Activated CD4-positive, alpha-beta T cell treated with anti-CD3 and anti-CD28 coated beads, Interleukin-2, amount 50 U/mL, for 1 hour (primary cell): Measurements from ENCODE around the gene NCAM2.

Experiments
- DNase-seq: peaks from one replicate; pipeline ENCODE4 v3.0.0-alpha.2; 2020

NCAM2 gene

GRCh38 chr21:21029164-21029563 lies 31.0 kb downstream of the NCAM2 start:
- no peak for DNase-seq

- no peak for DNase-seq
Observed at GRCh38 chr21:21030311-21030710, 32.1 kb downstream of the NCAM2 start.

GRCh38 chr21:21034036-21034435 lies 35.8 kb downstream of the NCAM2 start:
- DNase-seq: no peak

- no peak for DNase-seq
Observed at GRCh38 chr21:21039624-21040170, 41.5 kb downstream of the NCAM2 start.

- DNase-seq: no peak
Observed at GRCh38 chr21:21045518-21045917, 47.3 kb downstream of the NCAM2 start.

- no peak for DNase-seq
Observed at GRCh38 chr21:21046063-21046462, 47.9 kb downstream of the NCAM2 start.

- no peak for DNase-seq
Observed at GRCh38 chr21:21051109-21052055, 53.2 kb downstream of the NCAM2 start.

- DNase-seq: no peak
Observed at GRCh38 chr21:21052672-21053071, 54.5 kb downstream of the NCAM2 start.

- DNase-seq: no peak
Observed at GRCh38 chr21:21057349-21058062, 59.3 kb downstream of the NCAM2 start.

- DNase-seq: no peak
Observed at GRCh38 chr21:21063828-21064227, 65.6 kb downstream of the NCAM2 start.

GRCh38 chr21:21064353-21064752 lies 66.1 kb downstream of the NCAM2 start:
- DNase-seq: no peak

GRCh38 chr21:21067375-21067774 lies 69.2 kb downstream of the NCAM2 start:
- no peak for DNase-seq

GRCh38 chr21:21074305-21074704 lies 76.1 kb downstream of the NCAM2 start:
- no peak for DNase-seq

- no peak for DNase-seq
Observed at GRCh38 chr21:21076051-21076450, 77.8 kb downstream of the NCAM2 start.

- no peak for DNase-seq
Observed at GRCh38 chr21:21076491-21076890, 78.3 kb downstream of the NCAM2 start.

GRCh38 chr21:21079646-21080045 lies 81.4 kb downstream of the NCAM2 start:
- DNase-seq: no peak

- DNase-seq: no peak
Observed at GRCh38 chr21:21084179-21084578, 86.0 kb downstream of the NCAM2 start.

- no peak for DNase-seq
Observed at GRCh38 chr21:21085206-21085605, 87.0 kb downstream of the NCAM2 start.

- no peak for DNase-seq
Observed at GRCh38 chr21:21096956-21097355, 98.7 kb downstream of the NCAM2 start.

- DNase-seq: no peak
Observed at GRCh38 chr21:21097466-21097865, 99.3 kb downstream of the NCAM2 start.

GRCh38 chr21:21101911-21102310 lies 103.7 kb downstream of the NCAM2 start:
- DNase-seq: no peak

GRCh38 chr21:21102896-21103295 lies 104.7 kb downstream of the NCAM2 start:
- DNase-seq: no peak

GRCh38 chr21:21103692-21104091 lies 105.5 kb downstream of the NCAM2 start:
- no peak for DNase-seq

- no peak for DNase-seq
Observed at GRCh38 chr21:21109736-21110135, 111.5 kb downstream of the NCAM2 start.
